ENCODE measurements around the gene STK25. TPM values are rescaled to one million over a fixed set of nuclear protein-coding genes. Genes with fewer than 3 reads are reported as not detected.

The STK25 gene
- total RNA-seq, result 100 to 1,000 TPM; 120 to 128 TPM

DNA sequence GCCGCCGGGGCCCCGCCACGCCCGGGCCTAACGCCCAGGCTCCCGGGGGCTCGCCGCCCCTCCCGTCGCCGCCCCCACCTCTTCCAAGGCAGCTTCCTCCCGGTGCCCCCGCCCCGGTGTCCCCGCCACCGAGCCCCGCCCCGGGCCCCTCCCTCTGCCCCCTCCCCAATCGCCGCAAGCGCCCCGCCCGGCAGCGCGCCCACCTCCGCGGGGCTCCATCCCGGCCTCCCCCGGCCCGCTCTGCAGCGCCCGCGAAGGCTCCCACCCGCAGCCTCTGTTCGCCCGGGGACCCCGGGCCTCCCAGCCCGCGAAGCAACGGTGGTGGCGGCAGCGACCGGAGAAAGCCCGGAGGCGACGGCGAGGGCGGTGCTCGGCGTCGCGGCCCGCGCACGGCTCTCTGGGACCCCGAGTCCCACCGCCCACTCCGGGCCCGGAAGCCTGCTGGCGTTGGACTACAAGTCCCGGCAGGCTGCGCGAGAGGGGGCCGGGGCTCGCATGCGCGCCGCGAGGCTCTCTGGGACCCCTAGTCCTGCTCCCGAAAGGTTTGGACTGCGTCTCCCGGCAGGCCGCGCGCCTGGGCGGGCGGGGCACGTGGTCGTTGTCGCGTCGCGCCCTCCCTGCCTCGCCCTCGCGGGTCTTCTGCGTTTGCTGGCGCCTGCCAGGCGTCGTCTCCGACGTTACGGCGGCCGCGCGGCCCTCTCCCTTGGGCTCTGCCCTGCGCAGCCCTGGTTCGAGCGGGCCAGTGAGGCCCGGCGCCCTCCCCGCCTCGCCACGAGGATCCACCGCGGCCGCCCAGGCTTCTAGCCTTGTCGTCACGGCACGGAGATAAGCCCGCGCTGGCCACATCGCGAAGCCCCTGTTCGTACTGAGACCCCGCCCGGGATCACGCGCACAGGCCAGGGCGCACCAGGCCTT lies at the start of gene STK25:
Gene STK25 (minus strand): TSS at position 345 of the 915 bp plus-strand sequence. CDS start 549 bp downstream, outside the sequence.

Small RNA genes lying within 50 kb of the gene (microRNA-seq; reads per million reads assigned to microRNA genes)
- gene MIR3133 (ENCODE audit: borderline microRNAs expressed, borderline replicate concordance), result not detected

Other genes starting within 250 kb of the STK25 start
- gene HDLBP, start 192.9 kb downstream of the STK25 start, total RNA-seq, result 100 to 1,000 TPM; 163 to 180 TPM
- 100 to 1,000 TPM; 279 to 281 TPM for gene SEPTIN2, start 192.7 kb downstream of the STK25 start, total RNA-seq
- 10 to 100 TPM; 11.9 to 13.3 TPM for gene FARP2, start 152.3 kb downstream of the STK25 start, total RNA-seq
- gene BOK, start 50.2 kb upstream of the STK25 start, total RNA-seq, result under 1 TPM; 0.18 to 0.19 TPM
- 10 to 100 TPM; 36.6 to 38.0 TPM for gene THAP4, start 128.6 kb upstream of the STK25 start, total RNA-seq
- 10 to 100 TPM; 81.3 to 81.5 TPM for gene ATG4B, start 129.1 kb upstream of the STK25 start, total RNA-seq
- 10 to 100 TPM; 47.9 to 52.4 TPM for gene DTYMK, start 178.2 kb upstream of the STK25 start, total RNA-seq
- gene ING5, start 193.5 kb upstream of the STK25 start, total RNA-seq, result 10 to 100 TPM; 38.8 TPM
- 10 to 100 TPM; 29.0 to 30.0 TPM for gene D2HGDH, start 226.0 kb upstream of the STK25 start, total RNA-seq

Measured in activated naive CD4-positive, alpha-beta T cell treated with anti-CD3 and anti-CD28 coated beads, Interleukin-2, amount 10 ng/mL, durations not matched to agents 5 hours and 36 hours (primary cell).